Heart right ventricle (tissue), 16 donors: ENCODE data around the gene HMMR. TPM values are rescaled to one million over a fixed set of nuclear protein-coding genes. Genes with fewer than 3 reads are reported as not detected.

Experiments used
- ATAC-seq, 8 donors: fragments of 200-7000 bp; cut with Tn5 transposase; one replicate each; pipeline ENCODE4 v1.9.1; 2020; ENCODE audit warnings: mild to moderate bottlenecking in 8 of 8, moderate library complexity in 8 of 8, moderate number of reproducible peaks in 1 of 8
- DNase-seq, 2 donors: peaks; one replicate each; pipeline ENCODE4 v3.0.0-alpha.2; 2020
- H3K27ac ChIP-seq, 10 donors: fragments of 200-600 bp; sonication (generic) in 2 of 10; one replicate each; pipeline versions ENCODE4 v1.5.0 to v1.8.0; 2020 to 2022; ENCODE audit warnings: mild to moderate bottlenecking in 3 of 10
- H3K27me3 ChIP-seq, 7 donors: fragments of 200-600 bp; one replicate each; pipeline ENCODE4 v1.8.0; 2021 to 2022; ENCODE audit warnings: mild to moderate bottlenecking in 2 of 7
- H3K36me3 ChIP-seq, 9 donors: fragments of 200-600 bp; sonication (generic) in 1 of 9; one replicate each; pipeline versions ENCODE4 v1.5.0 to v1.8.0; 2020 to 2022; ENCODE audit warnings: mild to moderate bottlenecking in 2 of 9
- H3K4me1 ChIP-seq, 9 donors: fragments of 200-600 bp; sonication (generic) in 1 of 9; one replicate each; pipeline versions ENCODE4 v1.5.0 to v1.8.0; 2020 to 2022; ENCODE audit warnings: mild to moderate bottlenecking in 4 of 9
- H3K4me3 ChIP-seq, 10 donors: fragments of 200-600 bp; sonication (generic) in 2 of 10; one replicate each; pipeline versions ENCODE4 v1.5.0 to v1.8.0; 2020 to 2022; ENCODE audit warnings: mild to moderate bottlenecking in 7 of 10, moderate library complexity in 2 of 10
- H3K9me3 ChIP-seq, 11 donors: fragments of 200-600 bp in 10 of 11; sonication (generic) in 2 of 11; one replicate each; pipeline versions ENCODE4 v1.5.0 to v1.8.0; 2013 to 2022; ENCODE audit warnings: mild to moderate bottlenecking in 2 of 11, control low read depth in 1 of 11, moderate library complexity in 1 of 11
- WGBS, 2 donors: extraction: QIAGEN DNeasy Blood & Tissue Kit; methylation state at CpG; one replicate each; pipeline ENCODE4 v1.1.7; 2013; ENCODE audit warnings: inconsistent platforms in 1 of 2; 5-methylcytosine and 5-hydroxymethylcytosine counted together
- intact Hi-C, 10 donors: fragments of 100-400 bp; cut with DNase I; formaldehyde crosslinking; loops; one replicate each; pipeline versions ENCODE4 v1.11.1 to v1.14.2; 2022
- polyA plus RNA-seq, 2 donors: library from polyadenylated mRNA; stranded (reverse); fragments of 200-250 nt; gene quantifications; one replicate each; pipeline ENCODE4 v1.2.3, GENCODE V29; 2013
- total RNA-seq, 10 donors: library from RNA; stranded (reverse); fragmentation: NEBNext Ultra II Directional in 3 of 10; extraction: Animal tissue kit (Norgen Biotek cat#: 25700) in 3 of 10; gene quantifications; one replicate each; pipeline versions ENCODE4 v1.2.1 to v1.2.4, GENCODE V29; 2021 to 2023
- TF ChIP-seq, protein P1 (sequence below), 9 donors: fragments of 200-600 bp; sonication (generic) in 2 of 9; IDR thresholded peaks; one replicate each; pipeline versions ENCODE4 v1.5.0 to v1.8.0; 2021 to 2022; ENCODE audit warnings: antibody characterized with exemption in 9 of 9, mild to moderate bottlenecking in 5 of 9, moderate library complexity in 1 of 9
- donor health status: Arrhythmogenic right ventricular cardiomyopathy.
- donor health status: ischemic (EF 13 %, LVEDD 7.1; RV severe dilation, severe dysfunction).
- donor health status: healthy with polysubstance abuse.
- donor health status: DM: no; HTN: yes; CAD: no.
- donor health status: DM: no; HTN: no; CAD: no.
- donor health status: ischemic (EF 25% LVEDD 6.9; RV normal size, moderate dysfunction).
- donor health status: ischemic (EF 25% LVEDD 5.7; RV mildly dilated, moderate dysfunction).
- donor health status: healthy.
- donor health status: DM: yes; HTN: yes; CAD: no.
- donor health status: Ischemic cardiomyopathy.
- donor health status: ischemic (EF 35%, LVEDD 5.7; RV mildly dilated, moderate dysfunction).
- donor health status: nonischemic (EF 11% LVEDD 7.7; RV severe dilation, severe dysfunction).
- donor health status: DM: yes; HTN: yes; CAD: no.
- donor health status: PGD.
- donor health status: ischemic (EF 29% LVEDD 5.4; RV normal size, mild dysfunction).
- donor health status: nonischemic (EF 23%, LVEDD 6.1; RV moderate dilation, normal function).

Gene HMMR
- total and polyA plus RNA-seq, 12 donors, result 0.10 to 4.0 (median 0.47) TPM

DNA sequence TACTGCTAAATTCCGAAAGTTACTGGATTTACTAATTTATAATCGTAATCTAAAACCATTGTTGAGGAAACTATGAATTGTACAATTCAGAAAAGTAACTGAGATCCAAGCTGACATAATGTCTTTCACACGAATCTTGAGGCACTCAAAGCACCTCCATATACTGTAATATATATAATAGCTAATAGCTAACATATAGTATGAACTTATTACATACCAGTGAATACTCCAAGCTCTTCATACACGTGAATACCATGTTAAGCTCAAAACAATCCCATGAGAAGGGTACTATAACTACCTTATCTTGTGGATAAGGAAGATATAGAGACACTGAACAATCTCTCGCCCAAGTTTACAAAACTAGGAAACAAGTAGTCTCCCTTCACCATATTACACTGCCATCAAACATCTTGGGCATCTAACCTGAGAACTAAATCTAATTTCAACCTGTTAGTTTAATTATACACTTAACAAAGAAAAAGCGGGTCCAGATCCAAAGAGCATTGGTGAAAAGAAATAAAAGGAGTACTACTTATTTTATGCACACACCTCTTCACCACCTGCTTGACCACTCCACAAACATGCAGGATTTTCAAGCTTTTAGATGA, 1.6 kb upstream of the HMMR start:
- ATAC-seq (no peak), DNase-seq (no peak)
- Histone ChIP-seq H3K9me3 (no peaks in the 10 kb centered on the region), H3K27me3 (no peaks in the 10 kb centered on the region), H3K36me3 (peaks cover 0 to 30% (median 11%) of the 10 kb centered on the region in 9 donors), H3K4me3 (peak overlapping the region; percentile 64 to 98 (median 81)), H3K4me1 (peaks cover 6 to 37% (median 30%) of the 10 kb centered on the region in 9 donors), H3K27ac (peak overlapping the region in 9 of 10 donors; percentile 89 to 99 (median 94))
- WGBS, 2 donors, result 41% methylated on average over 6 of the region's 6 CpGs
- intact Hi-C loops, result loop anchor here in 2 of 10 donors (2.0 to 10.0 kb wide), 2 partner anchors 20 to 46 kb away; partner anchors contain the start of gene MAT2B (in 1 of the 2)
- TF ChIP-seq, protein P1, sequence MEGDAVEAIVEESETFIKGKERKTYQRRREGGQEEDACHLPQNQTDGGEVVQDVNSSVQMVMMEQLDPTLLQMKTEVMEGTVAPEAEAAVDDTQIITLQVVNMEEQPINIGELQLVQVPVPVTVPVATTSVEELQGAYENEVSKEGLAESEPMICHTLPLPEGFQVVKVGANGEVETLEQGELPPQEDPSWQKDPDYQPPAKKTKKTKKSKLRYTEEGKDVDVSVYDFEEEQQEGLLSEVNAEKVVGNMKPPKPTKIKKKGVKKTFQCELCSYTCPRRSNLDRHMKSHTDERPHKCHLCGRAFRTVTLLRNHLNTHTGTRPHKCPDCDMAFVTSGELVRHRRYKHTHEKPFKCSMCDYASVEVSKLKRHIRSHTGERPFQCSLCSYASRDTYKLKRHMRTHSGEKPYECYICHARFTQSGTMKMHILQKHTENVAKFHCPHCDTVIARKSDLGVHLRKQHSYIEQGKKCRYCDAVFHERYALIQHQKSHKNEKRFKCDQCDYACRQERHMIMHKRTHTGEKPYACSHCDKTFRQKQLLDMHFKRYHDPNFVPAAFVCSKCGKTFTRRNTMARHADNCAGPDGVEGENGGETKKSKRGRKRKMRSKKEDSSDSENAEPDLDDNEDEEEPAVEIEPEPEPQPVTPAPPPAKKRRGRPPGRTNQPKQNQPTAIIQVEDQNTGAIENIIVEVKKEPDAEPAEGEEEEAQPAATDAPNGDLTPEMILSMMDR (IDR thresholded peaks at IDR 0.05), result no peak

DNA sequence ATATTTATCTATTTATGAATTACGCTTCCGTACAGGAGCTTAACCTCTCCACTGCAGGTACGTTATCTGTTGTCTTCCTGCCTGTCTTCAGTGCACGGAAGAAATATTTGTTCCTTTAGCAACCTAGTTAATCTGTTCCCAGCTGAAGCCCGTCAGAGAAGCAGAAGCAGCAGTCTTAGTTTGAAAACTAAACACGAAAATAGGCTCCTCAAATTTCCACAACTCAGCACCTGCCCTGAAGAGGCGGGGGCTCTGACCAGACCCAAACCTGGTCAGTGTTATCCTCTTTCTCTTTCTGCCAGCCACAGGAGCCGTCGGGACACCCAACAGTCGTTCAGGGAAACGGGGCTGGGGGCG, 992 bp upstream of the HMMR start:
- TF ChIP-seq, protein P1 (IDR thresholded peaks at IDR 0.05), result no peak
- Histone ChIP-seq H3K36me3 (peaks cover 0 to 24% (median 9%) of the 10 kb centered on the region in 9 donors), H3K4me1 (peaks cover 6 to 37% (median 30%) of the 10 kb centered on the region in 9 donors), H3K9me3 (no peaks in the 10 kb centered on the region), H3K27me3 (no peaks in the 10 kb centered on the region), H3K27ac (peak overlapping the region; percentile 89 to 99 (median 94)), H3K4me3 (peak overlapping the region; percentile 64 to 98 (median 81))
- DNase-seq (no peak), ATAC-seq (peak in 1 of 8 donors; percentile 0)
- 0 to 1% methylated on average over 12 of the region's 12 CpGs for WGBS, 2 donors
- intact Hi-C loops, result loop anchor here in 2 of 10 donors (2.0 to 10.0 kb wide), 2 partner anchors 21 to 45 kb away; partner anchors contain the start of gene MAT2B (in 1 of the 2)

DNA sequence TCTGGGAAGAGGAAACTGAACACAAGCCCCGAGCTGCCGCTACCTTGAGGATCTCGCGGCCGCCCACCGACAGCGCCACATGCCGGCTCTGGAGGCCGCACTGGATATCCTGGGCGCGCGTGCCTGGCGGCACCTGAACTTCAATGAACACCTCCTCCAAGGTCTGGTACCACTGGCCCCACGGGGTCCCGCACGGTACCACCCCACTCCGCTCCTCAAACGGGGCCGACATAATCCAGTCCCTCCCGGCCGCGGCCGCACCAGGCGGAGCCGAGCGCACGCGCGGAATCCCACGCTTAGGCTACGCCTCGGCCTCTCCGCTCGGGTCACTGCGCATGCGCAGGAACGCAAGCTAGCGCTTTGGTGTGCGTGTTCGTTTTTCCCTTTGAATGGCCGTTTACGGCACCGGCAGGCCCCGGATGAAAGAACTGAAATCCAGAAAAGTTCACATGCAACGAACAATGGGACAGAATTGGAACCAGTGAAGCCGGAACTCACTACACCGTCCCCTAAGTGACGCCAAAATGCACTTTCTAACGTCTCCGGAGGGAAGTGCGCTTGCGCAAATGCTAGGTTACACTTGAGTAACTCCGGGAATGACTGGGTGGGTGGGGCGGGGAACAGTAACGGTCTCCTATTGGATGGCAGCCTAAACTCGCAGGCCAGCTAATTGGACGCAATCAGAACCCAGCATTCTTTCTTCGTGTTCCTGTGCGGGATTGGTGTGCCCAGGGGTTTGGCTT, 442 bp upstream of the HMMR start, which contains the start of gene NUDCD2:
Gene NUDCD2, minus strand, starts transcription at position 284 of the 743 bp plus-strand sequence. Its CDS starts 52 bp downstream, at position 232.
- TF ChIP-seq, protein P1 (IDR thresholded peaks at IDR 0.05), result peak in 5 of 9 donors; percentile 17 to 58 (median 46)
- no peaks in the 10 kb centered on the region for H3K27me3 ChIP-seq
- ATAC-seq (peak; percentile 95 to 98 (median 97)), DNase-seq (peak; percentile 97 to 98)
- H3K9me3 ChIP-seq, result no peaks in the 10 kb centered on the region
- intact Hi-C loops, result loop anchor here in 8 of 10 donors (1.0 to 10.0 kb wide), 8 partner anchors 21 to 47 kb away; partner anchors contain the start of genes MAT2B (in 6 of the 8) and CCNG1 (in 1 of the 8)
- H3K4me3 ChIP-seq, result peak within 1 kb of the TSS; percentile 64 to 98 (median 81)
- peaks cover 0 to 19% (median 7%) of the 10 kb centered on the region in 9 donors for H3K36me3 ChIP-seq
- peaks cover 6 to 37% (median 30%) of the 10 kb centered on the region in 9 donors for H3K4me1 ChIP-seq
- 0 to 1% methylated on average over 59 of the region's 59 CpGs for WGBS, 2 donors
- peak within 1 kb of the TSS; percentile 89 to 99 (median 94) for H3K27ac ChIP-seq

DNA sequence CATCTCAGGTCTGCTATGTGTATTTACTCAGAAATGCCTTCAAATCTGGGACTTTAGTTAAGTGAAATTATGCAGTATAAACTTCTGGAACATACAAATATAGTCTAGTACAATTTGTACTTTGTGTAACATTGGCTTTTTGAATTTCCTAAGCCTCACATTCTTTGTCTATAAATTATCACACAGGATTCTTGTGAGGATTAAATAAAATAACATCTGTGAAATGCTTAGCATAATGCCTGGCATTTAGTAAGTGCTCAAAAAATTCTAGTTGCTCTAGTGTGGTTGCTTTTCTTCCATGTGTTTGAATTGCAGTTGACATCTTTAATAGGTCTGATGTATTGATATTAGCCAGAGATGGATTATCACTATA, 2.6 kb downstream of the HMMR start:
- Histone ChIP-seq H3K4me3 (no peak overlapping the region), H3K4me1 (peaks cover 6 to 35% (median 28%) of the 10 kb centered on the region in 9 donors), H3K27ac (no peak overlapping the region), H3K9me3 (no peaks in the 10 kb centered on the region), H3K36me3 (peaks cover 0 to 5% (median 0%) of the 10 kb centered on the region in 9 donors), H3K27me3 (no peaks in the 10 kb centered on the region)
- no peak for ATAC-seq
- DNase-seq, result no peak
- TF ChIP-seq, protein P1 (IDR thresholded peaks at IDR 0.05), result no peak
- intact Hi-C loops, result loop anchor here in 2 of 10 donors (5.0 kb wide), 2 partner anchors 39 to 44 kb away; partner anchors contain the start of gene MAT2B (in 1 of the 2)
